IMR-90 (cell line): ENCODE results near the gene GNAT1. TPM values are rescaled to one million over a fixed set of nuclear protein-coding genes. Genes with fewer than 3 reads are reported as not detected.

Experiments
- ATAC-seq: fragments of 200-7000 bp; cut with Tn5 transposase; 2 replicates; pipeline ENCODE4 v1.9.1; 2020; ENCODE audit warnings: low read depth, mild to moderate bottlenecking, moderate library complexity
- BruUV-seq: library from RNA; stranded (reverse); fragments of 400-500 nt; replicated peaks from 2 replicates; lab custom pipeline; 2021; lab: Mats Ljungman, UMichigan
- CTCF ChIA-PET: fragments of 300-600 bp; formaldehyde crosslinking; extraction: SDS; loops from one replicate; lab custom pipeline; 2021; ENCODE audit warnings: antibody characterized with exemption; lab: Yijun Ruan, JAX
- POLR2A ChIA-PET: fragments of 300-600 bp; sonication (Branson Sonifier 250); formaldehyde crosslinking; loops from one replicate; lab custom pipeline; 2022; ENCODE audit warnings: antibody characterized with exemption; ENCODE audit not compliant: unreplicated experiment; lab: Charles Lee
- DNase-seq: peaks from one replicate; pipeline ENCODE4 v3.0.0; 2013
- H2AFZ ChIP-seq: replicated peaks from 2 replicates; pipeline ENCODE3; 2013; ENCODE audit warnings: low read length, mild to moderate bottlenecking; ENCODE audit not compliant: poor library complexity
- H2AK5ac ChIP-seq: 2 replicates; pipeline ENCODE4 v1.6.1; 2013; ENCODE audit warnings: low read depth, low read length, inconsistent platforms
- H2AK9ac ChIP-seq: replicated peaks from 2 replicates; pipeline ENCODE3; 2013; ENCODE audit warnings: mild to moderate bottlenecking, low read depth, low read length, moderate library complexity; ENCODE audit not compliant: poor library complexity
- H2BK120ac ChIP-seq: 2 replicates; pipeline ENCODE4 v1.6.1; 2013; ENCODE audit warnings: low read depth, low read length, inconsistent platforms
- H2BK15ac ChIP-seq: 3 replicates; pipeline ENCODE4 v1.6.1; 2013; ENCODE audit warnings: low read depth, low read length, inconsistent platforms
- H2BK20ac ChIP-seq: 2 replicates; pipeline ENCODE4 v1.6.1; 2013; ENCODE audit warnings: low read depth, mild to moderate bottlenecking, inconsistent platforms, low read length, moderate library complexity
- H2BK5ac ChIP-seq: 2 replicates; pipeline ENCODE4 v1.6.1; 2013; ENCODE audit warnings: mild to moderate bottlenecking, low read depth, low read length, inconsistent platforms; ENCODE audit not compliant: poor library complexity, severe bottlenecking
- H3K14ac ChIP-seq: replicated peaks from 2 replicates; pipeline ENCODE4 v1.6.1; 2013; ENCODE audit warnings: low read depth, low read length, inconsistent platforms
- H3K18ac ChIP-seq: 2 replicates; pipeline ENCODE4 v1.6.1; 2013; ENCODE audit warnings: low read depth, low read length, control low read depth
- H3K23ac ChIP-seq: 2 replicates; pipeline ENCODE4 v1.6.1; 2013; ENCODE audit warnings: low read depth, low read length, inconsistent platforms
- H3K27ac ChIP-seq: 2 replicates; pipeline ENCODE4 v1.5.1; 2013; ENCODE audit warnings: mild to moderate bottlenecking, control low read depth, low read length; ENCODE audit not compliant: insufficient read depth
- H3K27me3 ChIP-seq: 2 replicates; pipeline ENCODE4 v1.6.1; 2013; ENCODE audit warnings: low read length; ENCODE audit not compliant: control insufficient read depth, insufficient read depth
- H3K36me3 ChIP-seq: 2 replicates; pipeline ENCODE4 v1.6.1; 2013; ENCODE audit warnings: low read length, mixed read lengths; ENCODE audit not compliant: control insufficient read depth, insufficient read depth
- H3K4ac ChIP-seq: 2 replicates; pipeline ENCODE4 v1.6.1; 2013; ENCODE audit warnings: low read depth, low read length, inconsistent platforms
- H3K4me1 ChIP-seq: 2 replicates; pipeline ENCODE4 v1.6.1; 2013; ENCODE audit warnings: low read length, mixed read lengths; ENCODE audit not compliant: control insufficient read depth, insufficient read depth
- H3K4me2 ChIP-seq: 2 replicates; pipeline ENCODE4 v1.6.1; 2013; ENCODE audit warnings: low read depth, mild to moderate bottlenecking, control low read depth, low read length, moderate library complexity
- H3K4me3 ChIP-seq: 2 replicates; pipeline ENCODE4 v1.5.1; 2013; ENCODE audit warnings: low read depth, mild to moderate bottlenecking, control low read depth, low read length, moderate library complexity; ENCODE audit not compliant: insufficient read depth
- H3K56ac ChIP-seq: 2 replicates; pipeline ENCODE4 v1.6.1; 2013; ENCODE audit warnings: low read length, inconsistent platforms; ENCODE audit not compliant: insufficient read depth; ENCODE audit errors: extremely low read depth
- H3K79me1 ChIP-seq, 2 experiments: 2 replicates each; pipeline ENCODE4 v1.6.1; 2013; ENCODE audit warnings: low read length in 2 of 2, inconsistent platforms in 1 of 2, low read depth in 1 of 2
- H3K9ac ChIP-seq: 2 replicates; pipeline ENCODE4 v1.6.1; 2013; ENCODE audit warnings: low read depth, low read length, control low read depth
- H3K9me1 ChIP-seq: 2 replicates; pipeline ENCODE4 v1.6.1; 2013; ENCODE audit warnings: low read length, inconsistent platforms; ENCODE audit not compliant: insufficient read depth
- H3K9me3 ChIP-seq: 2 replicates; pipeline ENCODE4 v1.6.1; 2013; ENCODE audit warnings: low read length; ENCODE audit not compliant: control insufficient read depth, insufficient read depth
- H4K20me1 ChIP-seq: 2 replicates; pipeline ENCODE4 v1.6.1; 2013; ENCODE audit warnings: low read length, inconsistent platforms; ENCODE audit not compliant: insufficient read depth
- H4K5ac ChIP-seq: 2 replicates; pipeline ENCODE4 v1.6.1; 2013; ENCODE audit warnings: mild to moderate bottlenecking, low read depth, low read length, control low read depth
- H4K8ac ChIP-seq, 2 experiments: 2 replicates each; pipeline ENCODE4 v1.6.1; 2013; ENCODE audit warnings: low read depth in 2 of 2, low read length in 2 of 2, control low read depth in 1 of 2, inconsistent platforms in 1 of 2
- H4K91ac ChIP-seq: 2 replicates; pipeline ENCODE4 v1.6.1; 2013; ENCODE audit warnings: low read depth, low read length, inconsistent platforms; ENCODE audit not compliant: insufficient read depth
- RAD21 ChIP-seq: IDR thresholded peaks from 2 replicates; pipeline ENCODE4 v1.6.1; 2012; ENCODE audit warnings: low read length, improper control_type of control experiment
- RCOR1 ChIP-seq: IDR thresholded peaks from 2 replicates; pipeline ENCODE4 v1.6.1; 2012; ENCODE audit warnings: mild to moderate bottlenecking, low read length, improper control_type of control experiment; ENCODE audit not compliant: insufficient replicate concordance
- SMC3 ChIP-seq: fragments of 150-350 bp; IDR thresholded peaks from 2 replicates; pipeline ENCODE4 v1.6.1; 2016; ENCODE audit warnings: low read depth, mild to moderate bottlenecking, antibody characterized with exemption, low read length, moderate library complexity
- WGBS, 2 experiments: methylation state at CpG; one replicate each; pipeline versions ENCODE4 v1.1.5 to v1.1.7; 2013; ENCODE audit warnings: missing lambda C conversion rate in 2 of 2; ENCODE audit not compliant: insufficient read length in 1 of 2; ENCODE audit errors: extremely low coverage in 2 of 2; 5-methylcytosine and 5-hydroxymethylcytosine counted together
- dilution Hi-C: fragments of 300-500 bp; cut with HindIII; formaldehyde crosslinking; loops from one replicate; pipeline ENCODE4 v1.14.3; 2018; ENCODE audit warnings: low sequenced_read_pairs; ENCODE audit not compliant: unreplicated experiment
- in situ Hi-C: fragments of 300-500 bp; cut with MboI; formaldehyde crosslinking; loops from 3 replicates; pipeline ENCODE4 v1.14.3; 2019; ENCODE audit warnings: low sequenced_read_pairs, inconsistent platforms, mixed read lengths
- intact Hi-C: fragments of 100-400 bp; cut with micrococcal nuclease; formaldehyde crosslinking; loops from 2 replicates; pipeline ENCODE4 v1.10.0; 2022
- polyA plus RNA-seq, 3 experiments: library from polyadenylated mRNA; depleted of rRNA; stranded (reverse); fragments of >200 nt; gene quantifications; 2 replicates each; pipeline ENCODE4 v1.2.3, GENCODE V29; 2012; ENCODE audit warnings: low replicate concordance in 1 of 3
- total RNA-seq: library from RNA; depleted of rRNA; stranded (reverse); fragments of >200 nt; gene quantifications from 2 replicates; pipeline ENCODE4 v1.2.3, GENCODE V29; 2012
- TF ChIP-seq, protein P1 (sequence below): conservative IDR thresholded peaks from 2 replicates; pipeline ENCODE4 v1.5.1; 2012; ENCODE audit warnings: mild to moderate bottlenecking, low read depth, low read length, improper control_type of control experiment

Gene GNAT1
- total and polyA plus RNA-seq, 2 of the 4 experiments (the other 2 are of a cell fraction): not detected

DNA sequence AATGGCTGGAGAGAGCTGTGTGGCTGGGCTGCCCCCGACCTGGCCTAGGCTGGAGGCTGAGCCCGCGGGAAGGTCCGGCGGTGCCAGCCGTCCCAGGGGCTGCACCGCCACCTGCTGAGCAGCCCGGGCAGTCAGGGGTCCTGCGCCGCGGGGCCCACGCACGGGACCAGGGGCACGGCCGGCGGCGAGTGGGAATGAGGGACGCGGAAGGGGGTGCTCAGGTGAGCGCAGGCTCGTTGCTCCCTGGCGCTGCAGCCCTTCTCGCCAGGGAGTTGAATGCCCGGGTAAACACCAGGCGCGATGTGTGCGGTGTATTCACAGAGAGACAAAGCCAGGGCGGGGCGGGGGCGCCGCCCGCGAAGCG is 37.0 kb upstream of the GNAT1 start:
- intact Hi-C loops: no loop called here
- Histone ChIP-seq H3K23ac (no peak overlapping the region), H2BK5ac (no peak overlapping the region), H4K20me1 (0 out of 2 replicates have a peak, but pooled peaks cover 4% of the 10 kb centered on the region), H2BK15ac (no peak overlapping the region), H2AFZ (peak overlapping the region; percentile 70), H4K5ac (no peak overlapping the region), H3K14ac (no peak overlapping the region), H3K4me3 (peak overlapping the region; percentile 34), H3K27me3 (peaks cover 7% of the 10 kb centered on the region; the same call in 1 of the 2 replicates), H3K79me1 (peaks cover 8 to 39% of the 10 kb centered on the region in 2 experiments; a peak in 3 of 4 replicates), H4K91ac (no peak overlapping the region), H3K27ac (no peak overlapping the region), H3K4ac (no peak overlapping the region), H3K36me3 (no peaks in the 10 kb centered on the region), H3K9ac (no peak overlapping the region), H2AK5ac (no peak overlapping the region), H3K9me3 (no peaks in the 10 kb centered on the region), H3K9me1 (peaks cover 10% of the 10 kb centered on the region), H3K4me2 (peak overlapping the region; percentile 86), H2AK9ac (peak overlapping the region; percentile 83), H2BK120ac (no peak overlapping the region), H3K4me1 (peaks cover 25% of the 10 kb centered on the region), H3K18ac (no peak overlapping the region), H4K8ac (no peak overlapping the region), H2BK20ac (no peak overlapping the region), H3K56ac (no peak overlapping the region)
- dilution Hi-C loops: no loop called here
- WGBS, 2 experiments: 4% methylated on average over 24 of the region's 34 CpGs; no CpG with 5 or more reads in 1 of the 2 experiments
- peak; percentile 9 for ATAC-seq
- POLR2A ChIA-PET: no interaction called here
- no TSS peak for BruUV-seq
- in situ Hi-C loops: no loop called here
- TF ChIP-seq SMC3 (peak; percentile 27; the same call in 1 of the 2 replicates), RAD21 (peak; percentile 50), RCOR1 (no peak)
- TF ChIP-seq, protein P1, sequence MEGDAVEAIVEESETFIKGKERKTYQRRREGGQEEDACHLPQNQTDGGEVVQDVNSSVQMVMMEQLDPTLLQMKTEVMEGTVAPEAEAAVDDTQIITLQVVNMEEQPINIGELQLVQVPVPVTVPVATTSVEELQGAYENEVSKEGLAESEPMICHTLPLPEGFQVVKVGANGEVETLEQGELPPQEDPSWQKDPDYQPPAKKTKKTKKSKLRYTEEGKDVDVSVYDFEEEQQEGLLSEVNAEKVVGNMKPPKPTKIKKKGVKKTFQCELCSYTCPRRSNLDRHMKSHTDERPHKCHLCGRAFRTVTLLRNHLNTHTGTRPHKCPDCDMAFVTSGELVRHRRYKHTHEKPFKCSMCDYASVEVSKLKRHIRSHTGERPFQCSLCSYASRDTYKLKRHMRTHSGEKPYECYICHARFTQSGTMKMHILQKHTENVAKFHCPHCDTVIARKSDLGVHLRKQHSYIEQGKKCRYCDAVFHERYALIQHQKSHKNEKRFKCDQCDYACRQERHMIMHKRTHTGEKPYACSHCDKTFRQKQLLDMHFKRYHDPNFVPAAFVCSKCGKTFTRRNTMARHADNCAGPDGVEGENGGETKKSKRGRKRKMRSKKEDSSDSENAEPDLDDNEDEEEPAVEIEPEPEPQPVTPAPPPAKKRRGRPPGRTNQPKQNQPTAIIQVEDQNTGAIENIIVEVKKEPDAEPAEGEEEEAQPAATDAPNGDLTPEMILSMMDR: peak; percentile 43
- CTCF ChIA-PET: no interaction called here
- DNase-seq: no peak
